ENCODE results near the gene EXT2.

Gene EXT2

DNA sequence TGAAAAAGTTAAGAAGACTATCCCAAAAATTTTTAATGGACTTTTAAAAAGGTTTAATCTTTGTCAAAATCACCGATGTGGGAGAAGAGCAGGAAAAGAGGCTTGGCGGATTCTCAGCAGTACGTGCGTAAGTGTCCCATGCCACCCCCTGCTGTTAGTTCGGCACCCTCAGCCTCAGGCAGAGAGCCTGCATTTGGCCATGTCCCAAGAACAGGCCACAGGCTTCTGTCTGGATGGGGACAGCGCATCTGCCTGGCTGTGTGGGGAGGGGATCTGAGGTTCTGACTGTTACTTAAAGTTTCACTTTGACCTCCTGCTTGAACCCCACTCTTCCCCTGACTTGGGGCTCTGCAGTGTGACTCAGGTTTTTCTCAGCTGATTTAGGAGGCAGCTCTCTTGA is 35.3 kb downstream of the EXT2 start:
- DNase-seq (ENCODE audit: extremely low read depth in 1 of 2, low read depth in 1 of 2), result no peak

DNA sequence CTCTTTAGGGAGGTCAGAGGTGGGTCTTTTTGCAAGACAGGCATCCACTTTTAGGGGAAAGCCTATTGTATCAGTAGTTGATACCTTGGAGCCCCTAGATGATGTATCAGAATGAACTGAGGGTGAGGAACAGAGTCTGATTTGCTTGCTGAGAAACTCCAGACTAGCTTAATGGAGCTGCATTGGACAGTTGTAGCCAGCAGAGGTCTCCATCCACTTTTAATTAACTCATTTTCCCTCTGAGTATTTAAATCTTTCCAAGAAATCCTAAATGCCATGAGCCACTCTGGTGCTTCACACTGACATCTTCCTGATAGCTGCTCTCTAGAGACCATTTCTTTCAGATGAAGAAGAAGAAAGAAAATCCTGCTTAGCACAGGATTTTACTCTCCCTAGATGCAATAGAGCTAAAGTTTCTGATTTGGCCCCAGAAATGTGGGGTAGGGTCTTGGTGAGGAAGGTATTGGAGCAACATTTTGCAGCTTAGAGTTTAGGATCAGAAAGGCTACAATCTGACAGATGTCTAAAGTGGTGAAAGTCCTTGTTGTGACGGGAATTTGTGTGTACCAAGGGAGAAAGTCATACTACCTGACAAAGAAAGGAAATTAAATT is 38.0 kb downstream of the EXT2 start:
- DNase-seq (ENCODE audit: extremely low read depth in 1 of 2, low read depth in 1 of 2), result no peak

DNA sequence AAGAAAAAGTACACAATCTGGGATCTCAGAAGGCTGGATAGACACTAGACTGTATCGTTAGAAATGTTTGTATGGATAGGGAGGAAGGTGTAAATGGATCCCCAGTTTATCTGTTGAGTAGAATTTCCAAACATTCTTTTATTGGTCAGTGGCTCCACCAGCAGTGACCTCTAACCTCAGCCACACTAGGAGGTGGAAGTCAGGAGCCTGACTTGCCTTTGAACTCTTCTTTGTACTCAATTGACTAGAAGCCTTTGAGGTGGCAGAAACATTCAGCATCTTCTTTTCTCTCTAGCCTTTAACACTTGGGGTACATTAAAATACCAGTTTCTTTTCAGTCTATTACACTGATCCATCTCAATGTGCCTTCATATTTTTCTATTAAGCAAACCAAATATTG is 39.1 kb downstream of the EXT2 start:
- DNase-seq (ENCODE audit: extremely low read depth in 1 of 2, low read depth in 1 of 2), result no peak

DNA sequence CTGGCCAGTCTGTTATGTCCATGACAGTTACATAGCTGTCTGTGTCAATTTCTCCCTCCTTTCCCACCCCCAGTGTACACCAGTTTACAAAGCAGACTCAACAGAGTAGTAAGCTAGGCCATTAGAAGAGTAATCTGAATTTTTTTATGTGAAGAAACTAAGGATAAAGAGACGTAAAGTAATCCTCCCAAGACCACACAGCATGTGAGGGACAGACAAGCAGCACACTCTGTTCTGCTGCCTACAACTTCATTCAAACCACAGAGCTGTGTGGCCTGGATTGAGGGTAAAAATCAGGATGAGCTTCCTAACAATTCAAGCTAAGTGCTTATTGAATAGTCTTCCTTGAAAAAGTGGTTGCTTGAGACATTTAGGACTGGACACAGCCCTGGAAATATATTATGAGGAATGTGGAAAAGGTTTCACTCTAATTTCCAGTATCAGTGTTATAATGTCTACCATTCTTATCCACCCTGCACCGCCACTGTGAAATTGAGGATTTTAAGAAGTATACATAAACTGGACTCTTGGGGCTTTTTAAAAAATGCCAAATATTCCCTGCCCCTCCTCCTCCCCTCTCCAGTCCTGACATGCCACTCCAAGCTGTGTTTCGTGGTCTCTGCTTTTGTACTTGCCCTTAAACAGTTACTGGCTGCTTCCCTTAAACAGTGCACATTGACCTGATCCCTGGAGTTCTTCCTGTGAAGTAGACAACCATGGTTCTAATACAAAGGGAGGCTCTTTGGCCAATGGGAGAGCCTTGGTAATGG is 40.9 kb downstream of the EXT2 start:
- DNase-seq (ENCODE audit: extremely low read depth in 1 of 2, low read depth in 1 of 2), result no peak

DNA sequence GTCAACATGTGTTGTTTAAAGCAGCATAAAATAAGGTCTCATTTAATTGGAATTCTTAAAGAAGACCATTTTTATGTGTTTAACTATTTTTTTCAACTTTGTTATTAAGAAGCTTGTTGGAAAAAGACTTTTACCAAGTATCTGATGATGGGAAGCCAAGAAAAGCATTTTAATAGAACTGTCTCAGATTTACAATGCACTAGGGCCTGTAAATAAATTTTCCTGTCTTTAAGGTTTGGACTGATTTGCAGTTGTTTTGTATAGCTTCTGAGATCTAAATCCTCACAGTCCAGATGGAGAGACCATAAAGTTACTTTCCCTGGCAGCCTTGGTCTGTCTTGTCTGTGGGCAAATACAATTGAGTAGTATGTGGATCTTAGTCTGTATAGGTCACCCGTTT is 41.6 kb downstream of the EXT2 start:
- DNase-seq (ENCODE audit: extremely low read depth in 1 of 2, low read depth in 1 of 2), result no peak

DNA sequence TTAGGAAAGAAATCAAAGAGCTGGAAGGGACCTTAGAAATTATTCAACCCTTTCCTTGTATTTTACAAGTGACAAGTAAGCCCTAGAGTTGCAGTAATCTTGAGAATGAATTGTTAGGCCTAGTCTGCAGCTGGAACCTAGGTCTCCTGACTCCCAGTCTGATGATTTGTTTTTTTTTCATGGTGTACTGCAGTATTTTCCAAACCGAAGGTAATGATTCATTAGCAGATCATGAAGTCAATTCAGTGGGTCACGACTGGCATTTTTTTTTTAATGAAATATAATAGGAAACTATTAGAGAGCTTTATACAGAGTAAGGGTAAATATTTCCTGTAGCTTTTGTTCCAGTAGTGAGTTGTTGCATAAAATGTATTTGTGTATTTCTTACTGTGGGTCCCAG is 42.8 kb downstream of the EXT2 start:
- DNase-seq (ENCODE audit: extremely low read depth in 1 of 2, low read depth in 1 of 2), result no peak

DNA sequence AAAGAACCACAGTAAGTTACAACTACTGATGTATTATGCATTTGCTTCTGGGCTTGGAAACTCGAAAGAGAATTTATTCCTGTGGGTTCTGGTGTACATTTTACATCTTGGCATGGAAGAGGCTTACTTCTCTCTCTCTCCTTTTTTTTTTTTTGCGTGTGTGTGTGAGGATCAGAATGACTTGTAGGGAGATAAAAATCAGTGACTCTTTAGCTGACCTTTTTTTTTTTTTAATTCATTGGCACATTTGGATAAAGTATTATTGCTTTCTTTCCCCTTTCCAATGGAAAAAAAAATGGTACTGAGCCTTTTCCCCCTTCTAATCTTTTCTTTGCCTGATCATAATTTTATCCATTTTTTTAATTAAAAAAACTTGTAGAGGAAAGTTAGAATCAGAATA is 43.5 kb downstream of the EXT2 start:
- no peak for DNase-seq (ENCODE audit: extremely low read depth in 1 of 2, low read depth in 1 of 2)

DNA sequence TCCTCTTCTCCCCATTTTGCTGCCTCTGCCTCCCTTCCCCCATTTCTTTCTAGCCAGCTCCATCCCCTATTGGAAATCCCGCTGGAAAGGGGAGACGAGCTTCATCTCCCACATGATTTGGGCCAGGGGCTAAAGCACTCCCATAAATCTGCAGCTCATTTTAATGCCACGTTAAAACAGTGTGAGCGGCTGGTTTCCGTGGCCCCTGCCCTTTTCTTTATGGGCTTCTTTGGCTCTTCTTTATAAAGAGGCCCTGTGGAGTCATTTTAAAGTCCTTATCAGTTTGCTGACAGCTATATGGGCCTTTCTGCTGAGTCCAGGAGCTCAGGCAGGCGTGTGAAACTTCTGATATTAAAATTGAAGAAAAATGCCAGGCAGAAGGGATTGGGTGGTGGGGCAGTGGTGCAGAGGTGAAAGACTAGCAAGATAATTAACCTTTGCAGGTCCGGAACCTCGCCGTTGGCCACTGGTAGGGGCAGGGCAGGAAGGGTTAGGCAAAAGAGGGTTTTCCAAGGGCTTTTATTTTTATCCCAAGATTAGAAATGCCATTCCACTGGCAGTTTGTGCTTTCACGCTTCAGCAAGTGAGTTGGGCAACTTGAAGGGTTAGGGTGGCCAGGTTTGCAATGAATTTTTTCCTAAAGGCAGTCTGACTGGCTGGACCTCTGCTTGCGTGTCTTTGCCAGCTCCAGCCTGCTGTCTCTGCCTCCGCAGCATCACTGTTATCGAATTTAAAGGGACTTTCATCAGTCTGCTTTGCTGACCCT is 44.3 kb downstream of the EXT2 start:
- no peak for DNase-seq (ENCODE audit: extremely low read depth in 1 of 2, low read depth in 1 of 2)

DNA sequence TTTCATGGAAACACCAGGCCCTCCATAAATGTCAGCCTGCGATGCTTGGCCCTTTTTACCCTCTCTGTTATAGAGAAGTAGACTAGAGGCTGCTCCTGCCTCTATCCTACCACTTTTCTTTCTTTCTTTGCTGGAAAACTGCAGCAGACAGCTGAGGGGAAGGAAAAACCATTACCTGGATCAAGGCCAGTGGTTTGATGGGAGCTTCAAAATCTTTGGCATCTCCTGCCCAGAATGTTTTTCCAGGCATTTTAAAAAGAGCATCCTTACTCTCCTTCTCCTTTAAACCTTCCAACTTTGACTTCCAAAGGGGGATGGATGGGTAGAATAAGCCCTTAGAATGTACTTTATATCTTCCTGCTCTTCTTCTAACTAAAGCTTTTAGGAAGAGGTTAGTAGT is 44.9 kb downstream of the EXT2 start:
- no peak for DNase-seq (ENCODE audit: extremely low read depth in 1 of 2, low read depth in 1 of 2)

DNA sequence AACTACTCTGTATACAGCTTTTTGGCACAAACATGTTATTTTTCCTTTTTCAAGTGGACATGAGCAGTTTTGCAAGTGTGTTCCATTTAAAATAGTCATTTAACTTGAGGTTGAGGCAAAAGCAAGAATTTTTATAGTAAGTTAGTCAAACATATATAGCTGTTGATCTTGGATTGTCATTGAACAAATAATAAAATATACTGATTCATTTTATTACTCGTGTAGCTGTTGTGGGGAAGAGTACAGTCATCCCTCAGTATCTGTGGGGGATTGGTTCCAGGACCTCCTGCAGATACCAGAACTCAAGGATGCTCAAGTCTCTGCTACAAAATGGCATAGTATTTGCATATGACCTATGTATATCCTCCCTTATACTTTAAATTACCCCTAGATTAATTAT is 45.3 kb downstream of the EXT2 start:
- no peak for DNase-seq (ENCODE audit: extremely low read depth in 1 of 2, low read depth in 1 of 2)

DNA sequence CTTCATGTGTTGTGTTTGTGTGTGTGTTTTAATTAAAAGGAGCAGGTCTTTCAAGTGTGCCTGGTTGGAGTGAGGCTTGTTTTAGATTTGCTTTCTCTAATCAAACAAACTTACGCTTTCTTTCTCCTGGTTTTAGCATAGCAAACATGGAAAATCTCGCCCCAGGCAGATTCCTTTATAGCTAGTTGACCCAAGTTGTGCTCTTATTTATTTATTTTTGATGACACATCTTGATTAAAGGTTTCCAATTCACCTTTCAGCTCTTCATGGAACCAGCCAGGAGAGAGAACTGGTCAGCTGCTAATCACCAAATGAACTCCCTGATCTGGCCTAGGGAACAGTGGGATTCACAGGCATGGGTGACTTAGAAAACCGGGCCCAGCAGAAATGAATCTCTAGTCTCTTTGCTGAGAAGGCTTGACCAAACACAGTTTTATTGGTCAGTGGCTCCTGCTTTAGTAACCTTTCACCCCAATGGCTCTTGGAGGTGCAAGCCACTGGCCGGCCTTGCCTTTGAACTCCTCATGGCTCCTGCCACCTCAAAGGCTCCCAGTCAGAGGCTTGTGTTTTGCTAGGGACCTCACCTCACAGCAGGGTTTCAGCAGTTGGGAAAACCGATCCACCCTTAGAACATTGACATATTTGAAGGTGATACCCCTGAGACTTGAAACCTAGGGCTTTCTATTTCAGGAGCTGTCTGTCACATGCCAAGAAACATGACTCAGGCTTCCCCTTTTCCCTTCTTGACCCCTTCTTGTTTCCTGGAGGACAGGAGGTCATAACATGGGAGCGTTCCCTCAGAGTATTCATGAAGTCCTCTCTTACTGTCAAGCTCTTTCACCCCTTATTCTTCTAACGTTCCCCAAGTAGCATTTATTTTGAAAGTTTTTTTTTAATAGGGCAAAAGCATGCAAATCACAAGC is 48.8 kb downstream of the EXT2 start:
- DNase-seq (ENCODE audit: extremely low read depth in 1 of 2, low read depth in 1 of 2), result no peak

DNA sequence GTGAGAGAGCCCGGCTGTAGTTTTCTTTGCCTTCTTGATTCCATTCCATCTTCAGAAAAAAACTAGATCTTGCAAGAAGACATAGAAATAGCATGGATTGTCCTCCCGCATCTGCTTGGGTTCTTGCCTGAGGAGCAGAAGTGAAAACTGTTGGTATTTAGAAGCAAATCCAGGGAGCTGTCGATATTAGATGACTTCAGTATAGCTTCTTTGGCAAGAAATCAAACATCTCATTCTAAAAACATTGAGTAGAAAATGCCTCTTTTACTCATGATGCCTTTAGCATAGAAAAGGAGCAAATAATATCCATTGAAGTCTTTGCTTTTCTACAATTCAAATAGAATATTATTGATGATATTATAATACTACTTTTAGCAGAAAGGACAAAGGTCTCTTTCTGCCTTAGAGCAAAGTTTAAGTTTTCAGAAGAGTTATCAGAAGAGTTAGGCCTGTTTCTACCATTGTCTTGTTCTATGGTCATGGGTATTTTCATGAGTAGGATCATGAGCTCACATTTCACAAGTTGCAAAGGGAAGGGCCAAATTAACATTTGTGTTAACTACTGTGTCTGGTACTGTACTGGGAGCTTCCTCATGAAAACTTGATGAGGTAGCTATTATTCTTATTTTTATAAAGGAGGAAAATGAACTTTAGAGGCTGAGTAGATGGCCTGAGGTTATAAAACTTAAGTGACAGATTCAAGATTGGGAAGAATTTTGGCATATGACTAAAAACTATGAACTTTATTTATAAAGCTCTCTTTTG is 49.7 kb downstream of the EXT2 start:
- no peak for DNase-seq (ENCODE audit: extremely low read depth in 1 of 2, low read depth in 1 of 2)

DNA sequence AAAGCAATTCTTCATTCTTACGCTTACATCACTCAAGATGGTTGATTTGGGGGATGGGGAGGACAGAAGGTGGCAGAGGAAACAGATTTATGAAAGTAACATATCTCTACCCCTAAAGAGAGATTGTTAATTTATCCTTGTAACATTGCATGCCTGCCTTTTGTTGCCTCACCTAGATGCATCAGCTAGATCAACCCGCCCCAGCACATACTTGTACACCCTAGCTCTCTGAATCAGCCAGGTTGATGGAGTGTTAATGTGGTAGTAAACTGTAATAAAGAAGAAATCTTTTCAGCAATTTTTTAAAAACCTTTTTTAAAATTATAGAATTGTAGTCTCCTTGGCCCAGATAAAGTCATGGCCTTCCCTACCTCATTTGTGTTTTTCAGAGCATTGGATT is 51.5 kb downstream of the EXT2 start:
- DNase-seq (ENCODE audit: extremely low read depth in 1 of 2, low read depth in 1 of 2), result no peak

DNA sequence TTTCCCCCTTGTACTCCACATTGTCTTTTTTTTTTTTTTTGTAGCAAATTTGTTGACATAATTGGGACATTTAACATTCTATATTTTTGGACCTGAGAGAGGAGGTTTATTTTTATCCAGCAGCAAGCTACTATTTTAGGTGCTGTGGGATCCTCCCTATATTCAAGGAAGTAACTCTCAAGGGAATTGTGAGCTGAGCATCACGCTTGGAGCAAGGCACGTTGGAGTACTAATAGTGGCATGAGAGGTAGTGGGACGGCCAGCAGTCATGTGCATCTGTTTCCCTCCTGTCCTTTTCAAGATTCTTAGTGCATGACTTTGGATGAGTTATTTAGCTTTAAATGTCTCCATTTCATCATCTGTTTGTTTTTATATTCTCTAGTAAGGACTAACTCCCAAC is 52.3 kb downstream of the EXT2 start:
- no peak for DNase-seq (ENCODE audit: extremely low read depth in 1 of 2, low read depth in 1 of 2)

DNA sequence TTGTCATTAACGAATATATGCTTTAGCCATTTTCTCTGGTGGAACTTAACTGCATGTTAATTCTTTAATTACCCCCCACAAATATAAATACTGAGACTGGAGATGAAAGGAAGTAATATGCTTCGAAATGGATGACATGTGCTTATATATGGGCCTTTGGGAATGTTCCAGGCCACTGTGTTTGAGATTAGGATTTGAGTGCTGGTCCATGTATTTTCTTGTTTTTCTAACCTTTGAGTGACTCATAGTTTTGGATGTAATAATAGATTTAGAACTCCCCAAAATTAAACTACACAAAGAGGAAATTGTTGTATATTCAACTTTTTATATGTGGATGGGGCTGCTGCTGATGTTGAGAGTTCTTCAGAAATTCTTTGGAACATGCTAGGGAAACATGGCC is 54.2 kb downstream of the EXT2 start:
- no peak for DNase-seq (ENCODE audit: extremely low read depth in 1 of 2, low read depth in 1 of 2)

DNA sequence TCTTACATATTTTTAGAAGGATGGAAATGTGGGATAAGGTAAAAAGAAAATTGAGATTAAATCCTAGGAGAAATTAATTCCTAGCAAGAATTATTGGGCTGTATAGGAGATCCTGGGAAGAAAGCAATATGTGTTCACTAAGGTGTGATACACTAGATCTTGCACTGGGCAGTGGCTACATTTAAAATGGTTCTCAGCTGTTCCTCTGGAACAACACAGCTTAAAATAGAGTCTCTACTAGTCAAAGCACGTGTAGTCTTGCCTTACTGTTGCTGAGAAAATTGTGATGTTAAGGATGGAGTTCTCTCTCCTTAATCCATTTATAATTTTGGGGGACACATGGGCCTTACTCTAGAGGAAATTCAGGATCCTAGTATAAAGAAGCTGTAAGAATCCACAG is 54.9 kb downstream of the EXT2 start:
- no peak for DNase-seq (ENCODE audit: extremely low read depth in 1 of 2, low read depth in 1 of 2)

DNA sequence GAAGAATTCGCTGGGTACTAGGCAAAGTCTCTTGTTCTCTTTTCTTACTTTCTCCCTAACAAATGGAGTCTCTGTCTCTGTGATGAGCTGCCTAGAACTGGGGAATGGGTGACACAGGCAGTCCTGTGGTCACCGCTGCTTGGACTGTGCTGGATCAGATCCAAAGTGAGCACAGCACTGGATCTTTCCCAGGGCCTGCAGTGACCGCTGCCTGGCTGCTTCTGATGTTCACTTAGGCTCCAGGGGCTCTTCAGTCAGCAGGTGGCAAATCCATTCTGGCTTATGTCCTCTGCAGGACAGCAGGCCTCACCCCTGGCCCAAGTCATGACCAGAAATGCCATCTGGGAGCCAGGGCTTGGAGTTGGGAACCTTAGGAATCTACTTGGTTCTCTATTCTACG is 61.5 kb downstream of the EXT2 start:
- no peak for DNase-seq (ENCODE audit: extremely low read depth in 1 of 2, low read depth in 1 of 2)

DNA sequence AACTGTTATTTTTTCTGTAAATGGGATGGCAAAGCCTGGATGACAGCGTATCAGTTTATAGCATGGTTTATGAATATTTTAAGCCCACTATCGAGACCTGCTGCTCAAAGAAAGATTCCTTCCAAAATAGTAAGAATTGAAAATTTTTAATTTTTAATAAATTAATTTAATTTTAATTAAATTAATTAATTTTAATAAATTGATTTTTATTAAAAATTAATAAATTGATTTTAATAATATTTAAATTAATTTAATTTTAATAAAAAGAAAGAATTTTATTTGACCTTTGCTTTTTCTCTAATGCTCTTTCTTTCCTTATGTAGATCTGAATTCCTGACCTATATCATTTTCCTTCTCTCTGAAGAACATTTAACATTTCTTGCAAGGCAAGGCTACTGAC is 62.9 kb downstream of the EXT2 start:
- DNase-seq (ENCODE audit: extremely low read depth in 1 of 2, low read depth in 1 of 2), result no peak

DNA sequence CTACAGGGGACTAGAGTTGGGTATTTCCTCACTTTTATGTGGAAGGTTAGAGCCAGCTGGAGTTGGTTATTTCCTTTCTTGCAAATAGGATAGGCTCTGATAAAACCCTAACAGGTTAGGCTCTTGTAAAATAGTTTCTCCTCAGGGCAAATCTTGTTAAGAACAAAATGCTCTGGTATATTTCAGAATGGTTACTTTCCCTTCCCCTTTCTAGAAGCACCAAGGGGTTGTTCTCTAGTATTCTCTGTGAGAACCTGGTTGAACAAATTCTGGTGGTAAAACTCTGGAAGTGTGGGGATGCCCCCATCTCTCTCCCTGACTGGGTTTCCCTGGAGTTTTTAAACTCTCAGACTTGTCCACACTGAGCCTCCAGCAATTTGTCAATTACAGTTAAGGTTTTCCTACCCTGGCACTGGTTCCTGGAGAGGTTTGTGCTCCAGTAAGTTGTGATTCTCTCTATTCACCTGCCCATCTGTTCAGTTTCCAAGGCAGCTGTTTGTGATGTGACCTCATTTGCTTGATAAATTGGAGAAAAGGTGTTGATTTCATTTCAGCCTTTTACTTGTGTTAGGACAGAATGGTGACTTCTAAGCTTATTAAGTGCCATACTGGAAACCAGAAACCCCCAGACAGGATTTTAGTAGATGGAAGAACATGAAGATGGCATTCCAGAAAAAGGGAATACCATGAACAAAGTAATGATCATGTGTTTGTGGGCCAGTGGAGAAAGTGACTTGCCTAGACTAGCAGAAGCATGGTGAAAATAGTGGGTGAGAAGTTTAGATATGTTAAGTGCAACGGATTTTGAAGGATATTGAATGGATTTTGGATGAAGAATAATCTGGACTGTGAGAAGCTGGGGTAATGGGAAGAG is 64.6 kb downstream of the EXT2 start:
- DNase-seq (ENCODE audit: extremely low read depth in 1 of 2, low read depth in 1 of 2), result no peak

Data from stimulated activated CD8-positive, alpha-beta memory T cell treated with anti-CD3 and anti-CD28 coated beads, Interleukin-7, amount 100 ng/mL, for 48 hours (primary cell).